Neural crest cell (in vitro differentiated cells): ENCODE data around the gene SPTBN5. TPM values are rescaled to one million over a fixed set of nuclear protein-coding genes. Genes with fewer than 3 reads are reported as not detected.

ENCODE experiments used
- DNase-seq: peaks from one replicate; pipeline ENCODE4 v3.0.0; 2021; ENCODE audit warnings: low read depth, mixed read lengths, low spot score
- H3K27ac Mint-ChIP-seq: one replicate; pipeline ENCODE4 v1.8.0; 2021; ENCODE audit warnings: mild to moderate bottlenecking, mixed read lengths; ENCODE audit not compliant: unreplicated experiment
- H3K27me3 Mint-ChIP-seq: 2 replicates; pipeline ENCODE4 v1.8.0; 2021; ENCODE audit warnings: low read depth, mild to moderate bottlenecking, mixed read lengths
- H3K36me3 Mint-ChIP-seq: 2 replicates; pipeline ENCODE4 v1.8.0; 2021; ENCODE audit warnings: low read depth, mild to moderate bottlenecking, mixed read lengths
- H3K4me1 Mint-ChIP-seq: 2 replicates; pipeline ENCODE4 v1.8.0; 2021; ENCODE audit warnings: mixed read lengths
- H3K4me3 Mint-ChIP-seq: one replicate; pipeline ENCODE4 v1.8.0; 2021; ENCODE audit warnings: mild to moderate bottlenecking, mixed read lengths
- H3K9me3 Mint-ChIP-seq: 2 replicates; pipeline ENCODE4 v1.8.0; 2021; ENCODE audit warnings: mixed read lengths
- total RNA-seq: library from RNA; stranded (reverse); gene quantifications from 2 replicates; pipeline ENCODE4 v1.2.1, GENCODE V29; 2021
- TF ChIP-seq, protein P1 (sequence below): fragments of 200-600 bp; sonication (generic); conservative IDR thresholded peaks from 2 replicates; pipeline ENCODE4 v1.5.0; 2021; ENCODE audit warnings: antibody characterized with exemption, mild to moderate bottlenecking

Gene SPTBN5
- total RNA-seq, 1 donor from 2014 or later = 0.77 TPM

DNA sequence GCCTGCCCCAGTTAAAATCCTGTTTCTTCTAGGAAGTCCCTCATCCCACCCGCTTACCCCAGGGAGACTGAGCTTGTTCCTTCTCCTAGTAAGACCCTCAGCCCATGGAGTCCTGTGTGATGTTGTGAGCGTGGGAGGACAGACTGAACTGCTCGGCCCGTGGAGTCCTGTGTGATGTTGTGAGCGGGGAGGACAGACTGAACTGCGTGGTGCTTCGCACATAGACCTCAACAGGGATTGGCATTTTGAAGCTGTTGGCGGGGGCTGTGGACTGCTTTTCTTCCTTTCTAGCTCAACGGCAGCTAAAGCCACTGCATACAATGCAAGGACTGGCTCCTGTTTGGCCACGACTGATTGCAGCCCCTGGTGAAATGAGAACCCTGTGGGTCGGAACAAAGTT lies 1.6 kb upstream of the SPTBN5 start:
- TF ChIP-seq, protein P1, sequence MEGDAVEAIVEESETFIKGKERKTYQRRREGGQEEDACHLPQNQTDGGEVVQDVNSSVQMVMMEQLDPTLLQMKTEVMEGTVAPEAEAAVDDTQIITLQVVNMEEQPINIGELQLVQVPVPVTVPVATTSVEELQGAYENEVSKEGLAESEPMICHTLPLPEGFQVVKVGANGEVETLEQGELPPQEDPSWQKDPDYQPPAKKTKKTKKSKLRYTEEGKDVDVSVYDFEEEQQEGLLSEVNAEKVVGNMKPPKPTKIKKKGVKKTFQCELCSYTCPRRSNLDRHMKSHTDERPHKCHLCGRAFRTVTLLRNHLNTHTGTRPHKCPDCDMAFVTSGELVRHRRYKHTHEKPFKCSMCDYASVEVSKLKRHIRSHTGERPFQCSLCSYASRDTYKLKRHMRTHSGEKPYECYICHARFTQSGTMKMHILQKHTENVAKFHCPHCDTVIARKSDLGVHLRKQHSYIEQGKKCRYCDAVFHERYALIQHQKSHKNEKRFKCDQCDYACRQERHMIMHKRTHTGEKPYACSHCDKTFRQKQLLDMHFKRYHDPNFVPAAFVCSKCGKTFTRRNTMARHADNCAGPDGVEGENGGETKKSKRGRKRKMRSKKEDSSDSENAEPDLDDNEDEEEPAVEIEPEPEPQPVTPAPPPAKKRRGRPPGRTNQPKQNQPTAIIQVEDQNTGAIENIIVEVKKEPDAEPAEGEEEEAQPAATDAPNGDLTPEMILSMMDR = no peak
- no peak for DNase-seq
- Mint-ChIP-seq H3K9me3 (no peaks in the 10 kb centered on the region), H3K4me1 (peaks cover 14% of the 10 kb centered on the region), H3K27me3 (no peaks in the 10 kb centered on the region), H3K4me3 (no peak overlapping the region), H3K36me3 (no peaks in the 10 kb centered on the region), H3K27ac (peak overlapping the region; percentile 16)

DNA sequence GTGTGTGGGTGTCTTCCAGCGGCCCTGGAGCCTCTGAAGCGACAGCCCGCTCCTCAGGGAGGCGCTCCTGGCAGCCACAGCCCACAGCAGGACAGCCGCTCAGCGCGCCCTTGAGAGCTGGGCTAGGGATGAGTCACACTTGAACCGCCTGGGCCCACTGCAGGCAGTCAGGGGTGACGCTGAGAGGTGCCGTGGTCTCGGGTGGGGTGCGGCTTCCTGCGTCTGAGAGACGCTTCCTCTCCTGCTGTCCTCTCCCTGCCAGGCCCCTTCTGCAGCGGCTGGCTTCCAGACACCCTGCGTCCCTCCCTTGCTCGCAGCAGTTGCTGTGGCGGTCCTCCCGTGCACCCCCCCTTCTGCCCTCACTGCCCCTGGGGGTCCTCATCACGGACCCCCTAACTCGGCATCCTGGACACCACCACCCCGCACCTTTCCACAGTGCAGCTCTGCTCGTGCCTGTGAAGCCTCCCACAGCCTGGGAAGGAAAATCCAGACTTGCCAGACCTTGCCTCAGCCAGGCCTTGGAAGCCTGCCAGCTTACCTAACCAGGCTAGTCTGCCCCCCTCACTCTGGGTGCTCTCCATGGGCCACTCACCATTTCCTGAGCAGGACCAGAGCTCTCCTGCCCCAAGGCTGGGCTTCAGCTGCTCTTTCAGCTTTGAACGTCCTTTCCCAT lies 1.1 kb upstream of the SPTBN5 start:
- Mint-ChIP-seq H3K27me3 (no peaks in the 10 kb centered on the region), H3K36me3 (no peaks in the 10 kb centered on the region), H3K9me3 (no peaks in the 10 kb centered on the region), H3K4me1 (peaks cover 14% of the 10 kb centered on the region), H3K27ac (peak overlapping the region; percentile 16), H3K4me3 (no peak overlapping the region)
- TF ChIP-seq, protein P1 = no peak
- DNase-seq = no peak

DNA sequence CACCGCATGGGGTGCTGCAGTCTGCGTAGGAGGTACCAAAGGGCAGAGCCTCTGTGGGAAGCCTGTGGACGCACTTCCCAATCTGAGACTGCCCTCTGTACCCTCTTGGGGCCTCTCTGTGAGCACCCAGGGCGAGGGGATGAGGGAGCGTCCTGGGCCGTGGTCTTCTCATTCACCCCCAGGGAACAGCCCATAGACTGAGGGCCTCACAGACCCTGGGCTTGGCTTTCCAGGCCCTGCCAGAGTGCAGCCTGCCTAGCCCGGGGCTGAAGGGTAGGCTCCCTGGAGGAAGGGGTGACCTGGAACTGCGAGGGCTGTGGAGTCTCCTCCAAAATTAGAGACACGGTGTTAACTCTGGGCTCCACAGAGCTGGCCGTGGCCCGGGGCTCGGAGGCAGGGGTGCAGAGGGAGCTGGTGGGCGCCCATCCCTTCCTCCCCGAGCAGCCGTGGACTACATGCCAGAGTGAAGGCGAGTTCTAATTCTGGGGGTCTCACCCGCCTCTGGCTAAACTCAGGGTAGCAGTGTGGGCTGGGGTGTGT lies 468 bp upstream of the SPTBN5 start:
- no peak for DNase-seq
- H3K36me3 Mint-ChIP-seq = no peaks in the 10 kb centered on the region
- no peak overlapping the region for H3K27ac Mint-ChIP-seq
- no peak overlapping the region for H3K4me3 Mint-ChIP-seq
- no peaks in the 10 kb centered on the region for H3K9me3 Mint-ChIP-seq
- TF ChIP-seq, protein P1 = no peak
- H3K4me1 Mint-ChIP-seq = peaks cover 14% of the 10 kb centered on the region
- H3K27me3 Mint-ChIP-seq = no peaks in the 10 kb centered on the region

DNA sequence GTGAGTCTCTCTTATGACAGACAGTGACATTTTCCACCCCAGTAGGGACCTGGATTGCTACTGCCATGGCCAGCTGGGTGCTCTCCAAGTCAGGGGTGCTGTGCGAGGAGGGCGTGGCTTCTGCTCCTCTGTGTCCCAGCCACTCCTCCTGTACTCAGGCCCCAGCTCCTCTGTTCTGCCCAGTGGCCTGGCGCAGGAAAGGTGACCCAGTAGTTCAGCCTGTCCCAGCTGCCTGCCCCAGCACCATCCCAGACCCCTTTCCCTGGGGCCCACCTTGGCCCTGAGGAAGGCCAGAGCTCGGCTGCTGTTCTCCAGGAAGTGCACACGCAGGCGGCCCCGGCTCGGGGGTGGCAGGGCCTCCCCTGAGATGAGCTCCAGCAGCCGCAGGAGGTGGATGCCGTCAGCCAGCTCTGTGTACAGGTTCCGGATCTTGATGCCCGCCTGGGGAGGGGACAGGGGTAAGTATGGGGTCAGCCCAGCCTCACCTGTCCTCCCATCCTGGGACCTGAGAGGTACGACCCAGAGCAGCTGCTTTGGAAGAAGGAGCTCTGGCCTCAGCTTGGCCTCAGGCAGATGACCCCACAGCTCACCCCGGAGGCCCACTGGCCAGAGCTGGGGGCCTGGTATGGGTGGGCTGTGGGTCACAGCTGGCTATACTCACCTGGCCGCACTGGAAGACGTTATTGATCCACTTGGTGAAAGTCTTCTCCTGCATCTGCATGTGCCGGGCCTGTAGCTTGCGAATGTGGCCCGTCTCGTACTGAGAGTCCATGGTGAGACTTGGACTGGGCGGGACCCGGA lies 1.0 kb downstream of the SPTBN5 start:
- no peak for DNase-seq
- Mint-ChIP-seq H3K4me3 (no peak overlapping the region), H3K27ac (no peak overlapping the region), H3K36me3 (no peaks in the 10 kb centered on the region), H3K9me3 (no peaks in the 10 kb centered on the region), H3K27me3 (no peaks in the 10 kb centered on the region), H3K4me1 (peaks cover 11% of the 10 kb centered on the region)
- TF ChIP-seq, protein P1 = no peak

DNA sequence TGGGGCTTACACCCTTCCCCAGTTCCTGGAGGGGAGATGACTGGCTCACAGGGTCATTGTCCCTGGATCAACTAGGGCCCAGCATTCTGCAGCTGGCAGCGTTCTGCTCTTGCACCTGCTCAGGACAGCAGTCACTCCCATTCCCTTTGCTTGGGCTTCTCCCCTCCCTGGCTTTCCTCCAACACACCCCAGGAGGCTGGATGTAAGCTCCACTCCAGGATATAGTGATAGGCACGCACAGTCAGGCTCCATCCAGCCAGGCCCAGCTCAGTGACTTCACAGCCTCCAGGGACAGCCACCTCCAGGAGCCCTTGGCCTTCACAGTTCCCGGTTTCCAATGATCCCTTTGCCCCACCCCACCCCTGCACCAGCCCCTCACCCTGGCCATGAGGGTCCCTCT lies 1.9 kb downstream of the SPTBN5 start:
- Mint-ChIP-seq H3K4me1 (peaks cover 2% of the 10 kb centered on the region), H3K4me3 (no peak overlapping the region), H3K9me3 (no peaks in the 10 kb centered on the region), H3K27me3 (no peaks in the 10 kb centered on the region), H3K27ac (no peak overlapping the region), H3K36me3 (no peaks in the 10 kb centered on the region)
- no peak for DNase-seq
- TF ChIP-seq, protein P1 = no peak
